D721Med (cell line): ENCODE measurements around the gene ABHD6.

Experiments used
- DNase-seq: peaks from one replicate; pipeline ENCODE4 v3.0.0; 2011; ENCODE audit warnings: low spot score; ENCODE audit not compliant: insufficient read length
- FAIRE-seq: peaks from 2 replicates; lab custom pipeline; 2011; peaks lifted over from hg19 to GRCh38; lab: Jason Lieb, UNC
- CTCF ChIP-seq: IDR thresholded peaks from 2 replicates; pipeline ENCODE4 v1.5.1; 2012; ENCODE audit warnings: mild to moderate bottlenecking, control low read depth; ENCODE audit not compliant: insufficient read depth; ENCODE audit errors: missing control alignments

The ABHD6 gene

DNA sequence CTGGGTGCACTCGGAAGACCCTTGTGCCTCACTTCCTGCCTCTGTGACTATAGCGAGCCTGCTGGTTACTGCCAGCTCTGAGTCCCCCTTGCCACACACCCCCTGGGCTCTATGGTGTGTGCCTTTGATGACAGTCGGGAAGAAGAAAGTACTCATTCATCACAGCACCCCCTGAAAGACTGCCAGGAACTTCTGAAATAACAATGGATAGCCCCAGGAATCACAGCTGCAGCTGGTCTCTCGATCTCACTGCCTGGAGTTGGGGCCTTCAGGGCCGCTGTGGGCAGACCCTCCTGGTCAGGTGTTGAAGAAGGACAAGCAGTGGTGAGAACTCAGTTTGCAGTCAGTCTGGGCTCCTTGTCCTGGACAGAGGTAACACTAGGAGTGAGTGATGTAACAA is 58.7 kb downstream of the ABHD6 start:
- DNase-seq (no peak), FAIRE-seq (no peak)
- no peak for TF ChIP-seq CTCF

GRCh38 chr3:58296843-58297242 is 59.3 kb downstream of the ABHD6 start:
- no peak for FAIRE-seq
- no peak for TF ChIP-seq CTCF
- no peak for DNase-seq

DNA sequence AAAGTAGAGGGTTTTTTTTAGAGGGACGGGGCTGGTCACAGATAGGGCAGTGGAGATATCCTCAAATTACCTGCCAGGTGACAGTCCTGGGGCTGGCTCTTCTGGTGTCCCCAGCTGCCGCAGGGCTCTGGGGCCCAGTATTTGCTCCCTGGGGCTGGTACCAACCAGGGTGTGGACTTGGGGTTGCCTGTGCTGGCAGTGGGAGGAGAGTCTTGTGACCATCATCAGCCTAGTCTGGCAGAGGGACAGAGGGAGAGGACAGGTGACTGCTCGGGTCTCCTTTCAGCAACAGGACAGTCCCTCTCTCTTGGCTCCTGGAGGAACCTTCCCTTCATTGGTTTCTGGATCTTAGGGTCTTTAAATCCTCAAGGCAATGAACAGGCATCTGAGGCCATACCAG is 60.6 kb downstream of the ABHD6 start:
- FAIRE-seq (no peak), DNase-seq (no peak)

GRCh38 chr3:58299075-58299474 is 61.5 kb downstream of the ABHD6 start:
- DNase-seq, result no peak
- no peak for FAIRE-seq
- no peak for TF ChIP-seq CTCF

More for the DNA sequence above, 60.6 kb downstream of the ABHD6 start:
- no peak for TF ChIP-seq CTCF

GRCh38 chr3:58299839-58300516 is 62.4 kb downstream of the ABHD6 start:
- FAIRE-seq (no peak), DNase-seq (no peak)
- TF ChIP-seq CTCF, result peak; percentile 62

- TF ChIP-seq CTCF, result peak; percentile 93
- DNase-seq, result peak; percentile 81
- FAIRE-seq, result no peak
These were observed 68.5 kb downstream of the ABHD6 start, which contains the start of the genes HTD2 and RPP14 for GRCh38 chr3:58305882-58306711. HTD2 (plus strand) TSS chr3:58306520; CDS start chr3:58317614, 11,094 bp downstream. RPP14 (plus strand) TSS chr3:58306245; CDS start chr3:58310330, 4,085 bp downstream.
